ENCODE results near the gene SH3TC2.

DNA sequence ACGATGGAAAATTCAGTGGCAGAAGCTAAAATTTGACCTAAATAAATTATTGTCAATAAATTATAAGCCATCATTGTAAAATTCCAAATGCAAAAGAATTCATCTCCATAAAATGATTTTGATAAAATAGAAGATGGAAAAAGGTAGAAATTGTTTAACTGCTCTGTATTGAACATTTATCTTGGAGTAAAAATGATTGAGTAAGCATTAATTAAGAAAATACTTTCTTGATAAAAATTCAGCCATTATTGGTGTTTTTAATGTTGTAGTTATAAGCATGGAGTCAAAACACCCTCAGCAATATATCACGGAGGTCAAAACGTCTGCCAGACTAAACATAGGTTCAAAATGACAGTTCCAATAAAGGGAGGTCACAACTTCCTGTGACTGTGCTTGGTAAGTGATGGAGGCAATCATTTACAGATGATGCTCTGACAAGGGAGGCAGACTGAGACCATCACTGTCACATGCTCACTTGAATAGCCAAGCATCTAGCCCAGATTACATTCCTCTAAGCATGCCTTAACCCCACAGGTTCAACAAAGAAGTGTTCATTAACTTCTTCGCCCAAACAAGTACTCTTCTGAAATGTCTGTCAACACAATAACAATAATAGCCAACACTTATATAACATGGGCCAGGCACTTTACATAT lies 69.5 kb downstream of the SH3TC2 start:
- no peak for TF ChIP-seq POLR2AphosphoS5 (IDR thresholded peaks at IDR 0.05; ENCODE audit: borderline replicate concordance, low read depth, low read length)
- TF ChIP-seq FOXP2 (optimal IDR thresholded peaks at IDR 0.05; ENCODE audit: control extremely low read depth, extremely low read length, insufficient read depth): no peak
